ENCODE measurements around the gene CFAP97D1. TPM values are rescaled to one million over a fixed set of nuclear protein-coding genes. Genes with fewer than 3 reads are reported as not detected.

CFAP97D1 gene
- total and polyA plus RNA-seq, 4 donors = 0.01 to 0.06 (median 0.02) TPM; not detected in 1

- Histone ChIP-seq H3K4me1 (ENCODE audit: control insufficient read depth in 5 of 5, insufficient read depth in 5 of 5, low read length in 5 of 5) (peaks cover 0 to 17% (median 0%) of the 10 kb centered on the region in 5 donors), H3K27ac (ENCODE audit: low read depth in 1 of 2, low read length in 1 of 2) (peak overlapping the region in 1 of 2 donors; percentile 88), H3K27me3 (ENCODE audit: control insufficient read depth in 3 of 3, insufficient read depth in 3 of 3, low read length in 2 of 3) (no peaks in the 10 kb centered on the region), H3K4me3 (no peak overlapping the region), H3K9ac (ENCODE audit: insufficient read depth in 1 of 2, low read length in 2 of 2) (no peak overlapping the region), H3K9me3 (ENCODE audit: control insufficient read depth in 4 of 4, insufficient read depth in 3 of 4, low read length in 3 of 4) (no peaks in the 10 kb centered on the region), H3K36me3 (ENCODE audit: control insufficient read depth in 4 of 4, insufficient read depth in 4 of 4, low read length in 4 of 4) (peaks cover 0 to 22% (median 6%) of the 10 kb centered on the region in 4 donors)
- DNase-seq (no peak), ATAC-seq (ENCODE audit: insufficient read depth, low FRiP score) (no peak)
- TF ChIP-seq CTCF (IDR thresholded peaks at IDR 0.05; ENCODE audit: control extremely low read depth, extremely low read depth) = no peak
- 93 to 95% methylated on average over 12 of the region's 12 CpGs for WGBS, 2 donors
Measured at GRCh38 chr17:43825567-43825966, 45.3 kb downstream of the CFAP97D1 start.

GRCh38 chr17:43826206-43826605, 46.0 kb downstream of the CFAP97D1 start:
- no peak overlapping the region for H3K9ac ChIP-seq (ENCODE audit: insufficient read depth in 1 of 2, low read length in 2 of 2)
- DNase-seq (no peak), ATAC-seq (ENCODE audit: insufficient read depth, low FRiP score) (no peak)
- no peak overlapping the region for H3K27ac ChIP-seq (ENCODE audit: low read depth in 1 of 2, low read length in 1 of 2)
- H3K36me3 ChIP-seq (ENCODE audit: control insufficient read depth in 4 of 4, insufficient read depth in 4 of 4, low read length in 4 of 4) = peaks cover 0 to 22% (median 6%) of the 10 kb centered on the region in 4 donors
- H3K4me1 ChIP-seq (ENCODE audit: control insufficient read depth in 5 of 5, insufficient read depth in 5 of 5, low read length in 5 of 5) = peaks cover 0 to 17% (median 0%) of the 10 kb centered on the region in 5 donors
- H3K9me3 ChIP-seq (ENCODE audit: control insufficient read depth in 4 of 4, insufficient read depth in 3 of 4, low read length in 3 of 4) = no peaks in the 10 kb centered on the region
- no peak overlapping the region for H3K4me3 ChIP-seq
- WGBS, 2 donors = 96 to 98% methylated on average over 7 of the region's 7 CpGs
- no peaks in the 10 kb centered on the region for H3K27me3 ChIP-seq (ENCODE audit: control insufficient read depth in 3 of 3, insufficient read depth in 3 of 3, low read length in 2 of 3)
- no peak for TF ChIP-seq CTCF (IDR thresholded peaks at IDR 0.05; ENCODE audit: control extremely low read depth, extremely low read depth)

GRCh38 chr17:43827596-43827995, 47.4 kb downstream of the CFAP97D1 start:
- no peak for TF ChIP-seq CTCF (IDR thresholded peaks at IDR 0.05; ENCODE audit: control extremely low read depth, extremely low read depth)
- ATAC-seq (ENCODE audit: insufficient read depth, low FRiP score) (no peak), DNase-seq (no peak)
- no peak overlapping the region for H3K4me3 ChIP-seq
- peaks cover 0 to 12% (median 10%) of the 10 kb centered on the region in 5 donors for H3K4me1 ChIP-seq (ENCODE audit: control insufficient read depth in 5 of 5, insufficient read depth in 5 of 5, low read length in 5 of 5)
- H3K27me3 ChIP-seq (ENCODE audit: control insufficient read depth in 3 of 3, insufficient read depth in 3 of 3, low read length in 2 of 3) = no peaks in the 10 kb centered on the region
- no peak overlapping the region for H3K9ac ChIP-seq (ENCODE audit: insufficient read depth in 1 of 2, low read length in 2 of 2)
- H3K9me3 ChIP-seq (ENCODE audit: control insufficient read depth in 4 of 4, insufficient read depth in 3 of 4, low read length in 3 of 4) = no peaks in the 10 kb centered on the region
- no peak overlapping the region for H3K27ac ChIP-seq (ENCODE audit: low read depth in 1 of 2, low read length in 1 of 2)
- H3K36me3 ChIP-seq (ENCODE audit: control insufficient read depth in 4 of 4, insufficient read depth in 4 of 4, low read length in 4 of 4) = peaks cover 0 to 22% (median 6%) of the 10 kb centered on the region in 4 donors
- 96 to 98% methylated on average over 9 of the region's 9 CpGs for WGBS, 2 donors

GRCh38 chr17:43829738-43830137, 49.5 kb downstream of the CFAP97D1 start:
- Histone ChIP-seq H3K36me3 (ENCODE audit: control insufficient read depth in 4 of 4, insufficient read depth in 4 of 4, low read length in 4 of 4) (peaks cover 0 to 22% (median 6%) of the 10 kb centered on the region in 4 donors), H3K9ac (ENCODE audit: insufficient read depth in 1 of 2, low read length in 2 of 2) (no peak overlapping the region), H3K27ac (ENCODE audit: low read depth in 1 of 2, low read length in 1 of 2) (no peak overlapping the region), H3K27me3 (ENCODE audit: control insufficient read depth in 3 of 3, insufficient read depth in 3 of 3, low read length in 2 of 3) (no peaks in the 10 kb centered on the region), H3K9me3 (ENCODE audit: control insufficient read depth in 4 of 4, insufficient read depth in 3 of 4, low read length in 3 of 4) (no peaks in the 10 kb centered on the region), H3K4me3 (no peak overlapping the region), H3K4me1 (ENCODE audit: control insufficient read depth in 5 of 5, insufficient read depth in 5 of 5, low read length in 5 of 5) (peaks cover 0 to 16% (median 6%) of the 10 kb centered on the region in 5 donors)
- no peak for TF ChIP-seq CTCF (IDR thresholded peaks at IDR 0.05; ENCODE audit: control extremely low read depth, extremely low read depth)
- 96 to 97% methylated on average over 14 of the region's 14 CpGs for WGBS, 2 donors
- ATAC-seq (ENCODE audit: insufficient read depth, low FRiP score) (no peak), DNase-seq (no peak)

Measured in lung (tissue), 12 donors.